Chondrocyte (in vitro differentiated cells): Measurements from ENCODE around the gene CREB3. TPM values are rescaled to one million over a fixed set of nuclear protein-coding genes. Genes with fewer than 3 reads are reported as not detected.
A peak's percentile ranks its signal among the peaks of the same experiment; 100 is the strongest.

Experiments used
- DNase-seq: peaks from one replicate; pipeline ENCODE4 v3.0.0; 2021; ENCODE audit warnings: mixed read lengths, low spot score
- H3K27ac Mint-ChIP-seq: one replicate; pipeline ENCODE4 v1.8.0; 2021; ENCODE audit warnings: mild to moderate bottlenecking, moderate library complexity, mixed read lengths; ENCODE audit not compliant: unreplicated experiment
- H3K27me3 Mint-ChIP-seq: 2 replicates; pipeline ENCODE4 v1.8.0; 2021; ENCODE audit warnings: low read depth, mixed read lengths
- H3K36me3 Mint-ChIP-seq: 2 replicates; pipeline ENCODE4 v1.8.0; 2021; ENCODE audit warnings: low read depth, mixed read lengths
- H3K4me1 Mint-ChIP-seq: 2 replicates; pipeline ENCODE4 v1.8.0; 2021; ENCODE audit warnings: low read depth, mild to moderate bottlenecking, mixed read lengths
- H3K4me3 Mint-ChIP-seq: one replicate; pipeline ENCODE4 v1.8.0; 2021; ENCODE audit warnings: mild to moderate bottlenecking, moderate library complexity, mixed read lengths; ENCODE audit not compliant: unreplicated experiment
- H3K9me3 Mint-ChIP-seq: 2 replicates; pipeline ENCODE4 v1.8.0; 2021; ENCODE audit warnings: low read depth, mixed read lengths
- CTCF ChIP-seq: fragments of 200-600 bp; sonication (generic); IDR thresholded peaks from 2 replicates; pipeline ENCODE4 v1.5.0; 2021; ENCODE audit warnings: antibody characterized with exemption, mild to moderate bottlenecking, moderate library complexity
- total RNA-seq: library from RNA; stranded (reverse); gene quantifications from 3 replicates; pipeline ENCODE4 v1.2.1, GENCODE V29; 2021

Gene CREB3
- total RNA-seq, 1 donor from 2014 or later: 56.7 TPM

GRCh38 chr9:35686222-35687203 is 46.0 kb upstream of the CREB3 start:
- Mint-ChIP-seq H3K27ac (peak overlapping the region; percentile 94), H3K9me3 (no peaks in the 10 kb centered on the region), H3K4me3 (peak overlapping the region; percentile 99), H3K36me3 (peaks cover 48% of the 10 kb centered on the region), H3K27me3 (no peaks in the 10 kb centered on the region), H3K4me1 (peaks cover 79% of the 10 kb centered on the region)
- no peak for TF ChIP-seq CTCF
- DNase-seq: no peak

- Mint-ChIP-seq H3K4me1 (peaks cover 78% of the 10 kb centered on the region), H3K27me3 (no peaks in the 10 kb centered on the region), H3K4me3 (peak overlapping the region; percentile 99), H3K36me3 (peaks cover 42% of the 10 kb centered on the region), H3K9me3 (no peaks in the 10 kb centered on the region), H3K27ac (peak overlapping the region; percentile 94)
- no peak for TF ChIP-seq CTCF
- DNase-seq: no peak
Observed at GRCh38 chr9:35687306-35687705, 45.2 kb upstream of the CREB3 start.

- H3K4me1 Mint-ChIP-seq: peaks cover 71% of the 10 kb centered on the region
- H3K9me3 Mint-ChIP-seq: no peaks in the 10 kb centered on the region
- peaks cover 35% of the 10 kb centered on the region for H3K36me3 Mint-ChIP-seq
- no peak for DNase-seq
- H3K27ac Mint-ChIP-seq: peak overlapping the region; percentile 94
- no peaks in the 10 kb centered on the region for H3K27me3 Mint-ChIP-seq
- H3K4me3 Mint-ChIP-seq: peak overlapping the region; percentile 99
- no peak for TF ChIP-seq CTCF
Observed at GRCh38 chr9:35687972-35688557, 44.4 kb upstream of the CREB3 start.

- H3K27ac Mint-ChIP-seq: peak overlapping the region; percentile 94
- no peaks in the 10 kb centered on the region for H3K9me3 Mint-ChIP-seq
- no peaks in the 10 kb centered on the region for H3K27me3 Mint-ChIP-seq
- DNase-seq: no peak
- peaks cover 63% of the 10 kb centered on the region for H3K4me1 Mint-ChIP-seq
- peak overlapping the region; percentile 99 for H3K4me3 Mint-ChIP-seq
- peaks cover 28% of the 10 kb centered on the region for H3K36me3 Mint-ChIP-seq
- TF ChIP-seq CTCF: no peak
Observed at GRCh38 chr9:35688558-35689541, 43.6 kb upstream of the CREB3 start.
